ENCODE results near the gene MICU1.

MICU1 gene

DNA sequence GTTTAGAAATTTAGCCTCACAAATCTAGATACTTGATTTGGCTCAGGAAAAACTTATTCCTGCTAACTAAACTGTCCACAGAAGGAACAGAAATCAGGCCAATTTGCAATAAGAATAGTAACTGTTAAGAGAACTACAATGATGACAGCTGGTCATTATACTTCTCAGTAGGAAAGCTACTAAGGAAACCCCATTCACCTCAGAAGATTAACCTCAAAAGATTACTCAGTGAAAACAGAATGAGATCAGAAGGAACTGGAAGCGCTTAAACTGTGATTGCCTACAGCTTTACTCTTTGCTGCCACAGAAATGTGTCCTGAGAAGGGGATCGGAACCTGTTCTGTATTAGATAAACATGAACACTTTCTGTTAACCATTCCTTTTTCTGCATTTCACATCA is 246.8 kb downstream of the MICU1 start:
- no peaks in the 10 kb centered on the region for H3K9me3 ChIP-seq (ENCODE audit: control insufficient read depth, insufficient read depth, low read length)
- H3K4me1 ChIP-seq (ENCODE audit: control insufficient read depth, low read length) = no peaks in the 10 kb centered on the region
- no peaks in the 10 kb centered on the region for H3K9me2 ChIP-seq (replicated peaks; ENCODE audit: control insufficient read depth, low read length)
- no peaks in the 10 kb centered on the region for H4K20me1 ChIP-seq (ENCODE audit: control insufficient read depth, insufficient read depth, low read depth, low read length)
- no peak for TF ChIP-seq EZH2phosphoT487 (IDR thresholded peaks at IDR 0.05; ENCODE audit: borderline replicate concordance, low read length)
- TF ChIP-seq, protein P1, sequence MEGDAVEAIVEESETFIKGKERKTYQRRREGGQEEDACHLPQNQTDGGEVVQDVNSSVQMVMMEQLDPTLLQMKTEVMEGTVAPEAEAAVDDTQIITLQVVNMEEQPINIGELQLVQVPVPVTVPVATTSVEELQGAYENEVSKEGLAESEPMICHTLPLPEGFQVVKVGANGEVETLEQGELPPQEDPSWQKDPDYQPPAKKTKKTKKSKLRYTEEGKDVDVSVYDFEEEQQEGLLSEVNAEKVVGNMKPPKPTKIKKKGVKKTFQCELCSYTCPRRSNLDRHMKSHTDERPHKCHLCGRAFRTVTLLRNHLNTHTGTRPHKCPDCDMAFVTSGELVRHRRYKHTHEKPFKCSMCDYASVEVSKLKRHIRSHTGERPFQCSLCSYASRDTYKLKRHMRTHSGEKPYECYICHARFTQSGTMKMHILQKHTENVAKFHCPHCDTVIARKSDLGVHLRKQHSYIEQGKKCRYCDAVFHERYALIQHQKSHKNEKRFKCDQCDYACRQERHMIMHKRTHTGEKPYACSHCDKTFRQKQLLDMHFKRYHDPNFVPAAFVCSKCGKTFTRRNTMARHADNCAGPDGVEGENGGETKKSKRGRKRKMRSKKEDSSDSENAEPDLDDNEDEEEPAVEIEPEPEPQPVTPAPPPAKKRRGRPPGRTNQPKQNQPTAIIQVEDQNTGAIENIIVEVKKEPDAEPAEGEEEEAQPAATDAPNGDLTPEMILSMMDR (IDR thresholded peaks at IDR 0.05; ENCODE audit: low read depth, low read length, poor library complexity, severe bottlenecking) = no peak
- no peaks in the 10 kb centered on the region for H3F3A ChIP-seq (ENCODE audit: control insufficient read depth, insufficient read depth)
- no peak overlapping the region for H3K27ac ChIP-seq (ENCODE audit: low read depth, low read length)
- no peak overlapping the region for H3K4me3 ChIP-seq (ENCODE audit: low read length)
- H3K27me3 ChIP-seq (ENCODE audit: control insufficient read depth, low read length) = no peaks in the 10 kb centered on the region
- no peaks in the 10 kb centered on the region for H3K36me3 ChIP-seq (ENCODE audit: control insufficient read depth, low read length)
- no peak overlapping the region for H3K4me2 ChIP-seq (ENCODE audit: low read length)
- H3K79me2 ChIP-seq (ENCODE audit: control insufficient read depth, low read length) = no peaks in the 10 kb centered on the region

DNA sequence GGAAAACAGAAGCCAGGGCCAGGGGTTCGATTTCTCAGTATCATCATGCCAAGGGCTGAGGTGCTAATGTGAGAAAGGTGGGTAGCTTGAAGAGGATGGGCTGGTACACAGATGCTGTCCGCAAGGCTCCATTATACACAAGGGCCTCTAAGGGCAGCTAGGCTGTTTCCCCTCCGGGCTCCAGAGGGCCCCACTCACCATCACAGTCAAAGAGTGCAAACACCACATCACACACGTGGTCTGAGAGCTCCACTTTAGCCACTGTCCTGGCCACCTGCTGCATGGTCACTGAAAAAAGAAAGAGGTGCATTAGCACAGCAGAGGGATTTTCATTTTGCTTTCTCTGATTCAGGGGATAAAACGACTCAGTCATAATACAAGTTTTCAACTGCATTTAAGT is 250.3 kb downstream of the MICU1 start:
- Histone ChIP-seq H3K27me3 (ENCODE audit: control insufficient read depth, low read length) (no peaks in the 10 kb centered on the region), H3K27ac (ENCODE audit: low read depth, low read length) (no peak overlapping the region)
- TF ChIP-seq EZH2phosphoT487 (IDR thresholded peaks at IDR 0.05; ENCODE audit: borderline replicate concordance, low read length) = no peak
- TF ChIP-seq, protein P1 (IDR thresholded peaks at IDR 0.05; ENCODE audit: low read depth, low read length, poor library complexity, severe bottlenecking) = no peak

DNA sequence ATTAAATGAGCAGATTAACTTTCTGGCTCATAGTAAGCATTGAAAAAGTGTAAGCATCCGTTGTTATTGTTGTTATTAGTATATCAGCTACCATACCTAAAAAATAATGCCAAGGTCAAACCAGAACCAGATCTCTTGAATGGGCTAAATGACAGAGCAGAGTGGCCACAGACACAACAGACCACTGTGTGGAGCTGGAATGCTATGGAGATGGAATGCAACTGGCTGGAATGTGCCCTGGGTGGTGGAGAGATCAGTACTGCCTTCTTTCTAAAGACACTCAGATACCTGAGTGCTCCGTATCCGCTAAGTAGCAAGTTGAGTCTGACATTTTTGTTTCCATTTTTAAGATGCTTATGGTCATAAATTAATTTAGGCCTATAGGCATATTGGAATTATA is 250.7 kb downstream of the MICU1 start:
- H3K4me1 ChIP-seq (ENCODE audit: control insufficient read depth, low read length) = no peaks in the 10 kb centered on the region
- no peaks in the 10 kb centered on the region for H3K9me3 ChIP-seq (ENCODE audit: control insufficient read depth, insufficient read depth, low read length)
- no peak overlapping the region for H3K27ac ChIP-seq (ENCODE audit: low read depth, low read length)
- no peaks in the 10 kb centered on the region for H3K9me2 ChIP-seq (replicated peaks; ENCODE audit: control insufficient read depth, low read length)
- TF ChIP-seq, protein P1 (IDR thresholded peaks at IDR 0.05; ENCODE audit: low read depth, low read length, poor library complexity, severe bottlenecking) = no peak
- no peak for TF ChIP-seq EZH2phosphoT487 (IDR thresholded peaks at IDR 0.05; ENCODE audit: borderline replicate concordance, low read length)
- H3K4me3 ChIP-seq (ENCODE audit: low read length) = no peak overlapping the region
- no peaks in the 10 kb centered on the region for H3K79me2 ChIP-seq (ENCODE audit: control insufficient read depth, low read length)
- no peak overlapping the region for H3K4me2 ChIP-seq (ENCODE audit: low read length)
- no peaks in the 10 kb centered on the region for H3K36me3 ChIP-seq (ENCODE audit: control insufficient read depth, low read length)
- H4K20me1 ChIP-seq (ENCODE audit: control insufficient read depth, insufficient read depth, low read depth, low read length) = no peaks in the 10 kb centered on the region
- H3K27me3 ChIP-seq (ENCODE audit: control insufficient read depth, low read length) = no peaks in the 10 kb centered on the region
- no peaks in the 10 kb centered on the region for H3F3A ChIP-seq (ENCODE audit: control insufficient read depth, insufficient read depth)

More for the DNA sequence above, 250.3 kb downstream of the MICU1 start:
- Histone ChIP-seq H3K4me2 (ENCODE audit: low read length) (no peak overlapping the region), H3K4me1 (ENCODE audit: control insufficient read depth, low read length) (no peaks in the 10 kb centered on the region), H3F3A (ENCODE audit: control insufficient read depth, insufficient read depth) (no peaks in the 10 kb centered on the region), H4K20me1 (ENCODE audit: control insufficient read depth, insufficient read depth, low read depth, low read length) (no peaks in the 10 kb centered on the region), H3K36me3 (ENCODE audit: control insufficient read depth, low read length) (no peaks in the 10 kb centered on the region), H3K9me2 (replicated peaks; ENCODE audit: control insufficient read depth, low read length) (no peaks in the 10 kb centered on the region), H3K9me3 (ENCODE audit: control insufficient read depth, insufficient read depth, low read length) (no peaks in the 10 kb centered on the region), H3K79me2 (ENCODE audit: control insufficient read depth, low read length) (no peaks in the 10 kb centered on the region), H3K4me3 (ENCODE audit: low read length) (no peak overlapping the region)
